HG03442 (cell line): ENCODE data around the gene OCA2.
"Not testable (repeated sequence)": the region's sequence is repeated elsewhere in the genome, so short reads cannot be mapped to it uniquely, and the experiment has no call there.

Experiments used
- ATAC-seq: cut with Tn5 transposase; IDR thresholded peaks from one replicate; pipeline ENCODE4 v1.9.1; 2021; ENCODE audit warnings: mild to moderate bottlenecking, moderate library complexity; ENCODE audit not compliant: unreplicated experiment

OCA2 gene

DNA sequence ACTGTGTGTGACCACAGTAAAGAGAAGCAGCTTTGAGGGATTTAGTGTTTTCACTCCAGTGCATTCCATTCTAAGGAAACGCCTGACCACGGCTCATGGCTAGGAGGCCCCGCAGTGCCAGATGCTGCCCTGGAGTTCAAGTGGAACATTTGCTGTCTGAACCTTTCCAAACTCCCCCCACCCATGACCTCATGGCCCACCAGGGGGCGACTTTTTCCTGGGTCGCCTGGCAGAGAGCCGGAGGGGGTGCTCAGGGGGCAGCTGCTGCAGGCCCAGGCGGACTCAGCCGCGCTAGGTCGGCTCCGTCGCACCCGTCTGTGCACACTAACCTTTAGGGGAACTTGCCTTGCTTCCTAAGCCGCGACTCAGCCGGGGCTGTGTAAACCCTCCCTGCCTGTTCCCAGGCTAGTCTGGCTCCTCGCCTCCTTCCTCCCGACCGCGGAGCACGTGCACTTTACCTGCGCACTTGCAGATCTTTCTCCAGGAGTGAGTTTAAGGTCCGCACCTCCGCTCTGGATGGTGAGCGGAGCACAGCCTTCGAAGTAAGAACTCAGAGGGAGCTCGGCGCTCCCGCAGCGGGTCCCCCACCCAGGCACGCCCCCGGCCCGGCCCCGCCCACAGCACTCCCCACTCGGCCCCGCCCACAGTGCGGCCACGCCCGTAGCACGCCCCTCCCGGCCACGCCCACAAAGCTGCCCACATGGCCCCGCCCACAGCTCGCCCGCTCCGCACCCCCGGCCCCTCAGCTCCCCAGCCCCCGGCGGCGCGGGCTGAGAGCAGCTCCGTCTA lies at the start of gene OCA2:
TSS of gene OCA2 (minus strand) at position 550 of the 789 bp plus-strand sequence. CDS start 17,441 bp downstream, outside the sequence.
- ATAC-seq: no peak

DNA sequence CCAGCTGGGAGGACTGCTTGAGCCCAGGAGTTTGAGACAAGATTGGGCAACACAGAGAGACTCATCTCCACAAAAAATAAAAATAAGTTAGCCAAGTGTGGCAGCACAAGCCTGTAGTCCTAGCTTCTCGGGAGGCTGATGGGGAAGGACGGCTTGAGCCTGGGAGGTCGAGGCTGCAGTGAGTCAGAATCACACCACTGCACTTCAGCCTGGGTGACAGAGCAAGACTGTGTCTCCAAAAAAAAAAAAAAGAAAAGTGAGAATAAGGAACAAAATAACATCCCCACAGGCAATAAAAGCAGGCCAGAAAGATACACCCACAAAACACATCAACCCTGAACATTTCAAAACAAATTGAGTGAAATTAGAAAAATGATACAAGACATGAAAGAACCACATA lies 48.7 kb upstream of the OCA2 start:
- no peak for ATAC-seq

DNA sequence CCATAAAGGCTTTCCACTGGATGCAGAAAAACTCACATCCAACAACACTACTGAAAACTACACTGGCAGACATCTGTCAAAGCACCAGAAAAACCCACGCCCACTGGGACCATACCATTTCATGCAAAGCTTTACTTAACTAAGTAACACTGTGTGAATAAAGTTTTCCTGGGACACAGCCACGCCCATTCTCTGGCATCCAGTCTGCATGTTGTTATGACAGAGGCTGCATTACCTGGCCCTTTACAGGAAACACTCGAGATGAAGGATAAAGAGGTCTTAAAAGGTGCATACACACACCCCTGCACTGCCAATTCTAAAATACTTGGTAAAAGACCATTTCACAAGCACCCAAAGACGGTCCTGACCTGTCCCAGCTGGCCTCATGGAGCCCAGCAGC lies 46.3 kb upstream of the OCA2 start:
- ATAC-seq: not testable (repeated sequence)

- ATAC-seq: no peak
Observed at GRCh38 chr15:28140062-28140461, 40.9 kb upstream of the OCA2 start.

- ATAC-seq: not testable (repeated sequence)
Observed at GRCh38 chr15:28137408-28138039, 38.4 kb upstream of the OCA2 start.

GRCh38 chr15:28136236-28136904 lies 37.3 kb upstream of the OCA2 start:
- ATAC-seq: peak; percentile 99

DNA sequence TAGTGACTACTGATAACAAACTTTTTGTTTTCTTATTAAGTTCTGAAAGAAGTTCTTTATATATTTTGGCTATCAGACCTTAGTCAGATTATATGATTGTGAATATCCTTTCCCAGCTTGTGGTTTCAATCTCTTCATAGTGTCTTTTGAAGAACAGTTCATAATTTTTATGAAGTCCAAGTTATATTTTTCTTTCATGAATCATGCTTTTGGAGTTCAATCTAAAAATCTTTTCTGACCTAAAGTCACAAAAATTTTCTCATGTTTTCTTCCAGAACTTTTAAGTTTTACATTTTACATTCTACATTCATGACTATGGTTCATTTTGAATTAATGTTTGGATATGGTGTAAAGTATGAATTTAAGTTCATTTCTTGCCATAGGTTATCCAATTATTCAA lies 34.2 kb upstream of the OCA2 start:
- ATAC-seq: no peak

DNA sequence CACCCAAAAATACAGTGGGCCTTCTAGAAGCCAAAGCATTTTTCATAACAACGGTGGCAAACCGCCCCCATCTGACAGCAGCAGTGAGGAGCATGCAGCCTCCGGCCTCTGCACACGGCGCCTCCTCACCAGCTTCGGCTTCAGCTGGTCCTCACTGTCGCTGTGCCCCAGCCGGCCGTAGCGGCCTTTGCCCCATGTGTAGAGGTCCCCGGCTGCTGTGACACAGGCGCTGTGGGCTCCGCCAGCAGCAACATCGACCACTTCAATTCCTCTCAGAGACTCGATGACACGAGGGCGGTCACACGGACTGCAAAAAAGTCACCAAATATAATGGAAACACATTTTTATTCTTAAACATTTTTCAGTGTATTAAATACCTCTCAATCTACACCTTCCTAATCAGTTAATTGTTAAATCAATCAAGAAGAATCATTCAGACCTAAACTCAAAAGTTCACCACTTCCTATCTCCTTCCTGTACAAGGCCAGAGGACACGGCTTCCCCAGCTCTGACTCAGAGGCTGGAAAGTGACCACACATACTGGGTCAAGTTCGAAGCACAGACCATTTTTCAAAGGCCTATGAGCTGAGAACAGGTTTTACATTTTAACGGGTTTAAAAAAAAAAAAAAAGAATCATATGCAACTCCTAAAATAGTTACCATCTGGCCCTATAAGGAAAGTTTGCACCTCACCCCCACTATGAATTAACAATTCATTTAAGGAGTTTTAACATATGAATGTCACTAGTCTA lies 33.6 kb upstream of the OCA2 start:
- no peak for ATAC-seq

DNA sequence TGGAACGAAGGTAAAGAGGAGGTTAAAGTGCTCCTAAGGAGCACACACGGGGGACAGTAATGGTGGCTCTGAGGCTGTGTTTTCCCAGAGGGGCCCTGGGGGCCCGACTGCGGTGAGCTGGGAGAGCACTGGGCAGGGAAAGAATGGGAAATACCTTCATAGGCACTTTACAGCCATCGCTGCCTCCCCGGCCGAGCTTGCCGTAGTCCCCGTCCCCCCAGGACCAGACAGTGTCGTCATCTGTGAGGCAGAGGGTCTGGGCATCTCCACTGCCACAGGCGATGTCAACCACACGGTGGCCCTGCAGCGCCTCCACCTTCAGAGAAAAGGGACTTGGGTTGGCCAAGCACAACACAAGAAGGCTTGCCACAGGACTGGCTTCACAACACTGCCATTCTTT lies 32.8 kb upstream of the OCA2 start:
- no peak for ATAC-seq

DNA sequence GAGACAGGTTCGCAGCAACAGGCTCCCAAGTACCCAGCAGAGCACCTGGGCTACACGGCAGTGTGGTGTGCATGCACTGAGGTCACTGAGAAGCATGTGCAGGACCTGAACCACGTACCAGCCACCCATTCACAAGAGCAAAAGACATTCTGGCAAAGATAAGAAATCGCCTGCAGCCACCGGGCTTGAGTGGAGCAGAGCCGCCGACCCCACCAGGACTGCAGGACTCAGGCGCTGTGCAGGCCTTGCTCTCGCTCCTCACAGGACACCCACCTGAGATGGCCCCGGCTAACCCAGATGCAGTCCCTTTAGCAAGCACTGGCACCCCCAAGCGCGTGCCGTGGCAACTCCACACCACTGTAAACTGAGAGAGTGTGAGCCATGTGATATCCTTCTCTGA lies 32.3 kb upstream of the OCA2 start:
- no peak for ATAC-seq

DNA sequence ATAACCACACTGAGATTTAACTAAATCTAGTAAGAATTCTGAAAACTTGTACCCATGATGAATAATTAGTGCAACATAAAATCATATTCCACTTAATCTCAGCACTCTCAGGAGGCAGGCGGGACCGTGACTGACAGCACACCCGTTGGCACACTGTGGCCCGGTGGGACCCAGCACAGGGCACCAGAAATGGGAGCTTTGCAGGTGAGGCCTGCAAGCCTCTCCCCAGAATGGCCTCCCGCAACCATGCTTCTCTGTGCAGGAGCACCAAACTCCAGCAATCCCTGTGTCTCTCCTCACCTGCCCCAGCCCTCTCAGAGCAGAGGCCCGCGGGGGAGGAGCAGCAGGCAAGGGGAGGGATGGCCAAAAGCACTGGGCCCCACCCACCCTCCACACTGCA lies 31.5 kb upstream of the OCA2 start:
- ATAC-seq: no peak

GRCh38 chr15:28129231-28129848 lies 30.2 kb upstream of the OCA2 start:
- no peak for ATAC-seq

- ATAC-seq: no peak
Observed at GRCh38 chr15:28128031-28128430, 28.9 kb upstream of the OCA2 start.

GRCh38 chr15:28127036-28127435 lies 27.9 kb upstream of the OCA2 start:
- ATAC-seq: no peak

- ATAC-seq: no peak
Observed at GRCh38 chr15:28125673-28126651, 26.8 kb upstream of the OCA2 start.

DNA sequence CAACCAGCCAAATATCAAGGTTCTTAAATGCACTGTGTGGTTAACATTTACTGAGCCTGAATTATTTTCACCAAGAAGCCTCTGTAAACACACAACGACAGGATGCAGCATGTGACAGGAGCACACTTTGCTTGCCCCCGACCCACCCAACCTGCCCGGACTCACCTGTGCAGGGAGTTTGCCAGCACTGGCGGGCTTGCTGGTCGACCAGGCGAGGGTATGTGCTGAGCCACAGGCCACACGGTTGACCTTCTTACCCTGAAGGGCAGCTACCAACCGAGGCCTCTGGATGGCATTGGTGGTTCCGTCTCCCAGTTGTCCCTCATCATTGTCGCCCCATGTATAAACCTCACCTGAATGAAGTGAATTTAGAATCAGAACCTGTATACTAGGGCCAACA lies 25.7 kb upstream of the OCA2 start:
- no peak for ATAC-seq

GRCh38 chr15:28123408-28124023 lies 24.4 kb upstream of the OCA2 start:
- peak; percentile 69 for ATAC-seq

- ATAC-seq: no peak
Observed at GRCh38 chr15:28122038-28122949, 23.2 kb upstream of the OCA2 start.
